GM12872 (cell line): ENCODE measurements around the gene OSBPL9.

Experiments
- CTCF ChIP-seq: IDR thresholded peaks from 3 replicates; pipeline ENCODE4 v1.5.1; 2011; ENCODE audit warnings: low read depth, mild to moderate bottlenecking, low read length, moderate library complexity; ENCODE audit not compliant: insufficient read depth

Gene OSBPL9

GRCh38 chr1:51616903-51617708 is at the start of gene OSBPL9:
OSBPL9 (plus strand) TSS chr1:51617092; CDS start chr1:51617111, 19 bp downstream.
- TF ChIP-seq CTCF: no peak

- TF ChIP-seq CTCF: no peak
These were observed 49.2 kb upstream of the OSBPL9 start for GRCh38 chr1:51567653-51568052.

GRCh38 chr1:51568231-51568935 is 48.5 kb upstream of the OSBPL9 start:
- no peak for TF ChIP-seq CTCF

- TF ChIP-seq CTCF: 0 out of 3 replicates have a peak, but pooled peaks have one; percentile 19
These were observed 47.4 kb upstream of the OSBPL9 start for GRCh38 chr1:51569284-51570062.

GRCh38 chr1:51570063-51570710 is 46.7 kb upstream of the OSBPL9 start:
- no peak for TF ChIP-seq CTCF

- TF ChIP-seq CTCF: no peak
These were observed 44.5 kb upstream of the OSBPL9 start for GRCh38 chr1:51572365-51572764.

GRCh38 chr1:51574796-51575195 is 42.1 kb upstream of the OSBPL9 start:
- TF ChIP-seq CTCF: no peak
